ENCODE results near the gene PALM2AKAP2.

GRCh38 chr9:109821711-109822110 is 41.7 kb downstream of the PALM2AKAP2 start:
- TF ChIP-seq CTCF (IDR thresholded peaks at IDR 0.05; ENCODE audit: insufficient read depth, low read length) (no peak), GABPA (IDR thresholded peaks at IDR 0.05; ENCODE audit: low read depth) (no peak), POLR2AphosphoS5 (IDR thresholded peaks at IDR 0.05; ENCODE audit: low read depth) (no peak)
